Stimulated activated memory B cell treated with anti-CD40 and anti-IgM and Interleukin-4, amounts not matched to agents 10 μg/mL and 1 μg/mL and 100 μg/mL, for 72 hours (primary cell): ENCODE measurements around the gene C1QTNF6.
"Not testable (repeated sequence)": the region's sequence is repeated elsewhere in the genome, so short reads cannot be mapped to it uniquely, and the experiment has no call there.

Source experiments
- ATAC-seq: fragments of 150-1000 bp; cut with Tn5 transposase; 2 replicates; pipeline ENCODE4 v1.10.0; 2021
- H3K27ac Mint-ChIP-seq: one replicate; pipeline ENCODE4 v1.8.0; 2022; ENCODE audit warnings: mild to moderate bottlenecking, mixed read lengths
- H3K27me3 Mint-ChIP-seq: one replicate; pipeline ENCODE4 v1.8.0; 2022; ENCODE audit warnings: mixed read lengths
- H3K36me3 Mint-ChIP-seq: one replicate; pipeline ENCODE4 v1.8.0; 2022; ENCODE audit warnings: mixed read lengths
- H3K4me1 Mint-ChIP-seq: one replicate; pipeline ENCODE4 v1.8.0; 2022; ENCODE audit warnings: mixed read lengths
- H3K4me3 Mint-ChIP-seq: one replicate; pipeline ENCODE4 v1.8.0; 2022; ENCODE audit warnings: mild to moderate bottlenecking, moderate library complexity, mixed read lengths
- H3K9me3 Mint-ChIP-seq: one replicate; pipeline ENCODE4 v1.8.0; 2022; ENCODE audit warnings: mixed read lengths

The C1QTNF6 gene

GRCh38 chr22:37204045-37204655, 16.1 kb upstream of the C1QTNF6 start:
- Mint-ChIP-seq H3K4me3 (no peak overlapping the region), H3K27me3 (no peaks in the 10 kb centered on the region), H3K36me3 (no peaks in the 10 kb centered on the region), H3K27ac (no peak overlapping the region), H3K9me3 (no peaks in the 10 kb centered on the region), H3K4me1 (peaks cover 29% of the 10 kb centered on the region)
- no peak for ATAC-seq

- Mint-ChIP-seq H3K36me3 (no peaks in the 10 kb centered on the region), H3K27ac (no peak overlapping the region), H3K9me3 (no peaks in the 10 kb centered on the region), H3K27me3 (no peaks in the 10 kb centered on the region), H3K4me3 (no peak overlapping the region), H3K4me1 (peaks cover 23% of the 10 kb centered on the region)
- no peak for ATAC-seq
Observed at GRCh38 chr22:37203354-37204044, 15.5 kb upstream of the C1QTNF6 start.

- H3K27me3 Mint-ChIP-seq: no peaks in the 10 kb centered on the region
- no peaks in the 10 kb centered on the region for H3K36me3 Mint-ChIP-seq
- H3K4me3 Mint-ChIP-seq: no peak overlapping the region
- no peak for ATAC-seq
- H3K27ac Mint-ChIP-seq: no peak overlapping the region
- H3K9me3 Mint-ChIP-seq: no peaks in the 10 kb centered on the region
- peaks cover 31% of the 10 kb centered on the region for H3K4me1 Mint-ChIP-seq
Observed at GRCh38 chr22:37202716-37203115, 14.7 kb upstream of the C1QTNF6 start.

GRCh38 chr22:37202001-37202555, 14.0 kb upstream of the C1QTNF6 start:
- no peak overlapping the region for H3K4me3 Mint-ChIP-seq
- no peaks in the 10 kb centered on the region for H3K9me3 Mint-ChIP-seq
- H3K27me3 Mint-ChIP-seq: no peaks in the 10 kb centered on the region
- no peaks in the 10 kb centered on the region for H3K36me3 Mint-ChIP-seq
- peaks cover 35% of the 10 kb centered on the region for H3K4me1 Mint-ChIP-seq
- no peak overlapping the region for H3K27ac Mint-ChIP-seq
- ATAC-seq: no peak

- not testable (repeated sequence) for ATAC-seq, H3K27me3 Mint-ChIP-seq, H3K27ac Mint-ChIP-seq, H3K9me3 Mint-ChIP-seq, H3K4me3 Mint-ChIP-seq, H3K36me3 Mint-ChIP-seq
- peaks cover 35% of the 10 kb centered on the region for H3K4me1 Mint-ChIP-seq
Observed at GRCh38 chr22:37201443-37201820, 13.4 kb upstream of the C1QTNF6 start.

GRCh38 chr22:37199760-37200108, 11.7 kb upstream of the C1QTNF6 start:
- peak overlapping the region; percentile 90 for H3K4me3 Mint-ChIP-seq
- H3K9me3 Mint-ChIP-seq: no peaks in the 10 kb centered on the region
- no peaks in the 10 kb centered on the region for H3K36me3 Mint-ChIP-seq
- H3K4me1 Mint-ChIP-seq: peaks cover 28% of the 10 kb centered on the region
- peak overlapping the region; percentile 89 for H3K27ac Mint-ChIP-seq
- peak; percentile 0 for ATAC-seq
- no peaks in the 10 kb centered on the region for H3K27me3 Mint-ChIP-seq

- H3K4me3 Mint-ChIP-seq: peak overlapping the region; percentile 90
- H3K4me1 Mint-ChIP-seq: peaks cover 32% of the 10 kb centered on the region
- ATAC-seq: peak; percentile 98
Observed at GRCh38 chr22:37199103-37199759, 11.2 kb upstream of the C1QTNF6 start.

GRCh38 chr22:37198258-37199102, 10.4 kb upstream of the C1QTNF6 start:
- Mint-ChIP-seq H3K36me3 (no peaks in the 10 kb centered on the region), H3K27me3 (no peaks in the 10 kb centered on the region), H3K4me1 (peaks cover 38% of the 10 kb centered on the region), H3K27ac (peak overlapping the region; percentile 89), H3K9me3 (no peaks in the 10 kb centered on the region), H3K4me3 (peak overlapping the region; percentile 90)
- peak; percentile 66 for ATAC-seq

More at GRCh38 chr22:37199103-37199759, 11.2 kb upstream of the C1QTNF6 start:
- no peaks in the 10 kb centered on the region for H3K27me3 Mint-ChIP-seq
- H3K9me3 Mint-ChIP-seq: no peaks in the 10 kb centered on the region
- H3K36me3 Mint-ChIP-seq: no peaks in the 10 kb centered on the region
- H3K27ac Mint-ChIP-seq: peak overlapping the region; percentile 89

GRCh38 chr22:37197451-37198257, 9.6 kb upstream of the C1QTNF6 start:
- ATAC-seq: no peak
- Mint-ChIP-seq H3K36me3 (no peaks in the 10 kb centered on the region), H3K4me1 (peaks cover 41% of the 10 kb centered on the region), H3K9me3 (no peaks in the 10 kb centered on the region), H3K4me3 (peak overlapping the region; percentile 90), H3K27ac (peak overlapping the region; percentile 89), H3K27me3 (no peaks in the 10 kb centered on the region)

GRCh38 chr22:37196539-37197450, 8.7 kb upstream of the C1QTNF6 start:
- Mint-ChIP-seq H3K27me3 (no peaks in the 10 kb centered on the region), H3K4me1 (peaks cover 41% of the 10 kb centered on the region)

GRCh38 chr22:37195921-37196320, 7.9 kb upstream of the C1QTNF6 start:
- Mint-ChIP-seq H3K27me3 (no peaks in the 10 kb centered on the region), H3K4me3 (no peak overlapping the region), H3K36me3 (no peaks in the 10 kb centered on the region), H3K9me3 (no peaks in the 10 kb centered on the region), H3K27ac (no peak overlapping the region), H3K4me1 (peaks cover 40% of the 10 kb centered on the region)
- no peak for ATAC-seq

More at GRCh38 chr22:37196539-37197450, 8.7 kb upstream of the C1QTNF6 start:
- H3K36me3 Mint-ChIP-seq: no peaks in the 10 kb centered on the region
- no peak for ATAC-seq
- peak overlapping the region; percentile 89 for H3K27ac Mint-ChIP-seq
- H3K9me3 Mint-ChIP-seq: no peaks in the 10 kb centered on the region
- no peak overlapping the region for H3K4me3 Mint-ChIP-seq

- H3K9me3 Mint-ChIP-seq: no peaks in the 10 kb centered on the region
- H3K4me1 Mint-ChIP-seq: peaks cover 28% of the 10 kb centered on the region
- H3K36me3 Mint-ChIP-seq: no peaks in the 10 kb centered on the region
- peak overlapping the region; percentile 79 for H3K27ac Mint-ChIP-seq
- H3K4me3 Mint-ChIP-seq: no peak overlapping the region
- no peaks in the 10 kb centered on the region for H3K27me3 Mint-ChIP-seq
- no peak for ATAC-seq
Observed at GRCh38 chr22:37194750-37195149, 6.7 kb upstream of the C1QTNF6 start.

GRCh38 chr22:37193629-37194191, 5.7 kb upstream of the C1QTNF6 start:
- Mint-ChIP-seq H3K9me3 (no peaks in the 10 kb centered on the region), H3K27me3 (no peaks in the 10 kb centered on the region), H3K4me3 (peak overlapping the region; percentile 18), H3K36me3 (peaks cover 6% of the 10 kb centered on the region), H3K4me1 (peaks cover 27% of the 10 kb centered on the region), H3K27ac (peak overlapping the region; percentile 79)
- peak; percentile 31 for ATAC-seq
